GM23248 (cell line): Measurements from ENCODE around the gene DARS1. TPM values are rescaled to one million over a fixed set of nuclear protein-coding genes. Genes with fewer than 3 reads are reported as not detected.

ENCODE experiments used
- DNase-seq: peaks from one replicate; pipeline ENCODE4 v3.0.0-alpha.2; 2015
- H2AFZ ChIP-seq: fragments of 200-600 bp; sonication (generic); 2 replicates; pipeline ENCODE4 v1.6.1; 2016; ENCODE audit warnings: antibody characterized with exemption
- H3F3A ChIP-seq: fragments of 200-600 bp; sonication (generic); 2 replicates; pipeline ENCODE4 v1.6.1; 2016; ENCODE audit warnings: mild to moderate bottlenecking, antibody characterized with exemption, mixed run types; ENCODE audit not compliant: insufficient read depth
- H3K27ac ChIP-seq: fragments of 200-600 bp; sonication (generic); 2 replicates; pipeline ENCODE4 v1.5.1; 2016; ENCODE audit warnings: mild to moderate bottlenecking
- H3K27me3 ChIP-seq: fragments of 200-600 bp; sonication (generic); replicated peaks from 2 replicates; pipeline ENCODE4 v1.6.1; 2016; ENCODE audit warnings: mild to moderate bottlenecking; ENCODE audit not compliant: insufficient read depth
- H3K36me3 ChIP-seq: fragments of 200-600 bp; sonication (generic); 2 replicates; pipeline ENCODE4 v1.6.1; 2016; ENCODE audit warnings: low read depth, mild to moderate bottlenecking
- H3K4me1 ChIP-seq: fragments of 200-600 bp; sonication (generic); 2 replicates; pipeline ENCODE4 v1.6.1; 2016; ENCODE audit warnings: mild to moderate bottlenecking; ENCODE audit not compliant: insufficient read depth
- H3K4me2 ChIP-seq: fragments of 200-600 bp; sonication (generic); one replicate; pipeline ENCODE4 v1.6.1; 2016; ENCODE audit warnings: mild to moderate bottlenecking; ENCODE audit not compliant: unreplicated experiment
- H3K4me3 ChIP-seq: fragments of 200-600 bp; sonication (generic); 2 replicates; pipeline ENCODE4 v1.5.1; 2016; ENCODE audit warnings: mild to moderate bottlenecking
- H3K79me2 ChIP-seq: fragments of 200-600 bp; sonication (generic); 2 replicates; pipeline ENCODE4 v1.6.1; 2016; ENCODE audit warnings: mild to moderate bottlenecking; ENCODE audit not compliant: insufficient read depth
- H3K9ac ChIP-seq: fragments of 200-600 bp; sonication (generic); 2 replicates; pipeline ENCODE4 v1.6.1; 2016; ENCODE audit warnings: mild to moderate bottlenecking
- H3K9me2 ChIP-seq: fragments of 200-600 bp; sonication (generic); 2 replicates; pipeline ENCODE4 v1.6.1; 2016; ENCODE audit warnings: mixed run types, mild to moderate bottlenecking, moderate library complexity; ENCODE audit not compliant: insufficient read depth
- H3K9me3 ChIP-seq: fragments of 200-600 bp; sonication (generic); one replicate; pipeline ENCODE4 v1.6.1; 2017; ENCODE audit warnings: low read depth
- H4K20me1 ChIP-seq: fragments of 200-600 bp; sonication (generic); 2 replicates; pipeline ENCODE4 v1.6.0; 2016; ENCODE audit not compliant: insufficient read depth
- EZH2 ChIP-seq: fragments of 200-600 bp; sonication (generic); IDR thresholded peaks from 2 replicates; pipeline ENCODE4 v1.6.1; 2018; ENCODE audit warnings: antibody characterized with exemption, mild to moderate bottlenecking; ENCODE audit not compliant: insufficient read depth, poor library complexity, severe bottlenecking
- EZH2phosphoT487 ChIP-seq: fragments of 200-600 bp; sonication (generic); IDR thresholded peaks from 2 replicates; pipeline ENCODE4 v1.6.1; 2018; ENCODE audit warnings: antibody characterized with exemption, moderate library complexity, mild to moderate bottlenecking, low read depth; ENCODE audit not compliant: insufficient read depth
- WGBS, 2 experiments: methylation state at CpG; one replicate each; pipeline ENCODE4 v1.1.6; 2015 to 2017; ENCODE audit warnings: low lambda C conversion rate in 2 of 2, low coverage in 1 of 2; ENCODE audit errors: missing lambda C conversion rate in 2 of 2; 5-methylcytosine and 5-hydroxymethylcytosine counted together
- in situ Hi-C: fragments of 300-500 bp; cut with MboI; formaldehyde crosslinking; loops from 2 replicates; pipeline ENCODE4 v1.15.0; 2020
- polyA plus RNA-seq: library from polyadenylated mRNA; unstranded; fragments of >200 nt; fragmentation: Nextera tagmentation; extraction: Ambion mirVana; gene quantifications from 2 replicates; pipeline ENCODE4 v1.2.1, GENCODE V29; 2016
- total RNA-seq: library from RNA; depleted of rRNA; stranded (reverse); fragments of >200 nt; shearing (Covaris generic); gene quantifications from 2 replicates; pipeline ENCODE4 v1.2.3, GENCODE V29; 2014

Gene DARS1
- total and polyA plus RNA-seq, 2 experiments from 2014 or later, result 109 to 121 TPM

GRCh38 chr2:135942936-135943688, 42.3 kb downstream of the DARS1 start:
- H2AFZ ChIP-seq, result no peak overlapping the region
- H3K27me3 ChIP-seq, result no peaks in the 10 kb centered on the region
- H3K9ac ChIP-seq, result no peak overlapping the region
- WGBS, 2 experiments, result 99% methylated on average over 5 of the region's 5 CpGs
- no peaks in the 10 kb centered on the region for H3K9me3 ChIP-seq
- no peaks in the 10 kb centered on the region for H3K9me2 ChIP-seq
- H3K27ac ChIP-seq, result no peak overlapping the region
- peaks cover 7% of the 10 kb centered on the region; the same call in 1 of the 2 replicates for H3F3A ChIP-seq
- peaks cover 67% of the 10 kb centered on the region for H3K79me2 ChIP-seq
- H3K4me2 ChIP-seq, result no peak overlapping the region
- TF ChIP-seq EZH2phosphoT487 (no peak), EZH2 (no peak)
- H4K20me1 ChIP-seq, result peaks cover 2% of the 10 kb centered on the region; the same call in 1 of the 2 replicates
- no peak overlapping the region for H3K4me3 ChIP-seq
- peaks cover 9% of the 10 kb centered on the region; the same call in 1 of the 2 replicates for H3K36me3 ChIP-seq
- DNase-seq, result no peak
- peaks cover 8% of the 10 kb centered on the region for H3K4me1 ChIP-seq
- in situ Hi-C loops, result no loop called here

- TF ChIP-seq EZH2phosphoT487, result no peak
- no peak for TF ChIP-seq EZH2
- no peaks in the 10 kb centered on the region for H3K9me2 ChIP-seq
- no peaks in the 10 kb centered on the region for H3K27me3 ChIP-seq
- in situ Hi-C loops, result no loop called here
- DNase-seq, result no peak
- H2AFZ ChIP-seq, result no peak overlapping the region
- no peak overlapping the region for H3K4me2 ChIP-seq
- H3K27ac ChIP-seq, result no peak overlapping the region
- no peaks in the 10 kb centered on the region for H3F3A ChIP-seq
- no peaks in the 10 kb centered on the region for H3K9me3 ChIP-seq
- H3K36me3 ChIP-seq, result peaks cover 16% of the 10 kb centered on the region
- H3K9ac ChIP-seq, result no peak overlapping the region
- H3K4me1 ChIP-seq, result no peaks in the 10 kb centered on the region
- peaks cover 61% of the 10 kb centered on the region for H3K79me2 ChIP-seq
- 0 out of 2 replicates have a peak, but pooled peaks cover 3% of the 10 kb centered on the region for H4K20me1 ChIP-seq
- no peak overlapping the region for H3K4me3 ChIP-seq
Measured at GRCh38 chr2:135936524-135936923, 48.9 kb downstream of the DARS1 start.

GRCh38 chr2:135935914-135936313, 49.5 kb downstream of the DARS1 start:
- TF ChIP-seq EZH2phosphoT487, result no peak
- TF ChIP-seq EZH2, result no peak
- Histone ChIP-seq H3K27me3 (no peaks in the 10 kb centered on the region), H3K9me3 (no peaks in the 10 kb centered on the region), H3K9me2 (no peaks in the 10 kb centered on the region), H3K79me2 (peaks cover 58% of the 10 kb centered on the region), H3K9ac (no peak overlapping the region), H3K27ac (no peak overlapping the region), H3K4me1 (no peaks in the 10 kb centered on the region), H4K20me1 (0 out of 2 replicates have a peak, but pooled peaks cover 3% of the 10 kb centered on the region), H3K4me3 (no peak overlapping the region), H3K4me2 (no peak overlapping the region), H2AFZ (no peak overlapping the region), H3F3A (no peaks in the 10 kb centered on the region), H3K36me3 (peaks cover 22% of the 10 kb centered on the region)
- DNase-seq, result no peak
- in situ Hi-C loops, result no loop called here

- no peaks in the 10 kb centered on the region for H3K9me3 ChIP-seq
- peaks cover 46% of the 10 kb centered on the region for H3K36me3 ChIP-seq
- peaks cover 23% of the 10 kb centered on the region for H3K79me2 ChIP-seq
- no peak overlapping the region for H3K4me2 ChIP-seq
- TF ChIP-seq EZH2, result no peak
- no peak for TF ChIP-seq EZH2phosphoT487
- no peaks in the 10 kb centered on the region for H3K4me1 ChIP-seq
- no peaks in the 10 kb centered on the region for H3K9me2 ChIP-seq
- H3K9ac ChIP-seq, result no peak overlapping the region
- H3K27me3 ChIP-seq, result no peaks in the 10 kb centered on the region
- no peak overlapping the region for H3K27ac ChIP-seq
- no peak overlapping the region for H2AFZ ChIP-seq
- DNase-seq, result no peak
- in situ Hi-C loops, result no loop called here
- no peaks in the 10 kb centered on the region for H3F3A ChIP-seq
- no peak overlapping the region for H3K4me3 ChIP-seq
- 0 out of 2 replicates have a peak, but pooled peaks cover 3% of the 10 kb centered on the region for H4K20me1 ChIP-seq
Measured at GRCh38 chr2:135931776-135932443, 53.5 kb downstream of the DARS1 start.
